GM12801 (cell line): Measurements from ENCODE around the gene TMEM218.

ENCODE experiments used
- CTCF ChIP-seq: IDR thresholded peaks from one replicate; pipeline ENCODE4 v1.5.1; 2011; ENCODE audit warnings: control low read depth; ENCODE audit not compliant: insufficient read length; ENCODE audit errors: extremely low read depth

The TMEM218 gene

GRCh38 chr11:125057693-125058016 lies 53.8 kb downstream of the TMEM218 start:
- no peak for TF ChIP-seq CTCF

DNA sequence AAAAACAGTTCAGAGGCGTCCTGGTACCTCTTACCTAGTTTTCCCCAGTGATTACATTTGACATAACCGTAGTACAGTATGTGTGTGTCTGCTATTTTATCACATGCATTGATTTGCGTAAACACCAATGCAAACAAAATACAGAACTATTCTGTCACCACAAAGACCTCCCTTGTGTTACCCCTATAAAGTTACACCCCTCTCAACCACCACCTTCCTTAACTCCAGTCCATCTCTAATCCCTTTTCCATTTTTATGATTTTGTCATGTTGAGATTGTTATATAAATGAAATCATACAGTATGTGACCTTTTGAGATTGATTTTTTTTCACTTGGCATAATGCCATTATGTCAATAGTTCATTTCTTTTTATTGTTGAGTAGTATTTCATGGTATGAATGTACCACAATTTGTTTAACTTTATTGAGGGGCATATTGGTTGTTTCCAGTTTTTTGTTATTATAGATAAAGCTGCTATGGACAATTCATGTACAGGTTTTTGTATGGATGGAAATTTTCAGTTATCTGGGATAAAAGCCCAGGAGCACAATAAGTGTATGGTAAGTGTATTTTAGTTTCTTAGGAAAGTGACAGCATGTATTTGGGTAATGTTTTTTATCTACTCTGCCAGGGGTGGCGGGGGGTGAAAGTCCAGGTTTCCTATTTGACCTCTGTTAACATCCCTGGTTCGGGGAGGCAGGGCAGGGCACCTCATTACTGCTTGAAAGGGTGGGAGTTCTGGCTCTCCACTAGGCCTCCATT lies 54.3 kb downstream of the TMEM218 start:
- TF ChIP-seq CTCF: no peak

GRCh38 chr11:125055107-125055715 lies 56.2 kb downstream of the TMEM218 start:
- TF ChIP-seq CTCF: no peak

GRCh38 chr11:125053167-125053566 lies 58.3 kb downstream of the TMEM218 start:
- no peak for TF ChIP-seq CTCF

DNA sequence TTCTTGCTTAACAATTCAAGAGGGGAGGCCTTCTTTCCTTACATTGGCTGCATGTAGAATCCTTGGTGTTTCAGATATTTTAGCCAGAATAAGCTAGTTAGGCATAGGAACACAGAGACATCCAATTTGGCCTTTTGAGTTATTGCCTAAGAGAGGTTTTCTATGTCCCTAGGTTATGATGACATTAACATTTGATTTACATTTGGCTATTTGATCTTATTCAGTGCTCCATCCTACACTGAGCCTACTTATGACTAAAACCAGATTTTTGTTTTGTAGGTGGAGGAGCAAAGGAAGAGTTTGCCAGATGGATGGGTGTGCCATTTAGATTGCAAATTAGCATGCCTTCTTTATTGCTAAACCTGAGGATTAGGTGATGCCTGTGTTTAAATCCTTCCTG lies 59.4 kb downstream of the TMEM218 start:
- no peak for TF ChIP-seq CTCF

- no peak for TF ChIP-seq CTCF
Measured at GRCh38 chr11:125049164-125049792, 62.1 kb downstream of the TMEM218 start.
